Neural progenitor cell (in vitro differentiated cells): ENCODE measurements around the gene AIDA.
A peak's percentile ranks its signal among the peaks of the same experiment; 100 is the strongest.

Source experiments
- CTCF ChIP-seq: fragments of 200-600 bp; sonication (generic); IDR thresholded peaks from 2 replicates; pipeline ENCODE4 v1.5.1; 2017; ENCODE audit warnings: antibody characterized with exemption, mild to moderate bottlenecking
- EZH2 ChIP-seq: fragments of 200-600 bp; sonication (generic); IDR thresholded peaks from 2 replicates; pipeline ENCODE4 v1.6.1; 2017; ENCODE audit warnings: antibody characterized with exemption, mild to moderate bottlenecking, moderate library complexity
- EZH2phosphoT487 ChIP-seq: fragments of 200-600 bp; sonication (generic); IDR thresholded peaks from 2 replicates; pipeline ENCODE4 v1.6.1; 2017; ENCODE audit warnings: antibody characterized with exemption

GRCh38 chr1:222749927-222750326 is 37.6 kb upstream of the AIDA start:
- TF ChIP-seq CTCF (peak; percentile 41), EZH2 (no peak), EZH2phosphoT487 (no peak)
